Psoas muscle (tissue), 8 donors: ENCODE data around the gene EPB41L4B. TPM values are rescaled to one million over a fixed set of nuclear protein-coding genes. Genes with fewer than 3 reads are reported as not detected.

Experiments
- ATAC-seq, 4 donors: fragments of 200-7000 bp; cut with Tn5 transposase; one replicate each; pipeline ENCODE4 v1.9.1; 2020; ENCODE audit warnings: moderate library complexity in 3 of 4, mild to moderate bottlenecking in 2 of 4
- DNase-seq, 2 donors: peaks; one replicate each; pipeline ENCODE4 v3.0.0-alpha.2; 2020
- H3K27ac ChIP-seq: fragments of 200-600 bp; one replicate; pipeline ENCODE4 v1.8.0; 2022
- H3K27me3 ChIP-seq, 3 donors: fragments of 200-600 bp in 1 of 3; one replicate each; pipeline versions ENCODE4 v1.6.1 to v1.8.0; 2013 to 2022; ENCODE audit warnings: low read length in 2 of 3, mild to moderate bottlenecking in 2 of 3, moderate library complexity in 1 of 3; ENCODE audit not compliant: insufficient read depth in 3 of 3
- H3K36me3 ChIP-seq, 2 donors: fragments of 200-600 bp in 1 of 2; one replicate each; pipeline versions ENCODE4 v1.6.1 to v1.8.0; 2013 to 2022; ENCODE audit warnings: low read depth in 1 of 2, mild to moderate bottlenecking in 1 of 2, moderate library complexity in 1 of 2; ENCODE audit not compliant: insufficient read depth in 1 of 2
- H3K4me1 ChIP-seq: fragments of 200-600 bp; one replicate; pipeline ENCODE4 v1.8.0; 2022
- H3K4me3 ChIP-seq: fragments of 200-600 bp; one replicate; pipeline ENCODE4 v1.8.0; 2022; ENCODE audit warnings: mild to moderate bottlenecking
- H3K9me3 ChIP-seq: fragments of 200-600 bp; one replicate; pipeline ENCODE4 v1.8.0; 2022
- WGBS, 3 donors: extraction: QIAGEN DNeasy Blood & Tissue Kit; methylation state at CpG; one replicate each; pipeline versions ENCODE4 v1.1.6 to v1.1.7; 2013; 5-methylcytosine and 5-hydroxymethylcytosine counted together
- intact Hi-C, 2 donors: fragments of 100-400 bp; cut with DNase I; formaldehyde crosslinking; loops; one replicate each; pipeline versions ENCODE4 v1.11.0 to v1.14.2; 2022
- polyA plus RNA-seq, 3 donors: library from polyadenylated mRNA; stranded (reverse); fragments of 200-250 nt; gene quantifications; one replicate each; pipeline ENCODE4 v1.2.3, GENCODE V29; 2013
- total RNA-seq, 4 donors: library from RNA; stranded (reverse); fragmentation: NEBNext Ultra II Directional in 2 of 4; extraction: Animal tissue kit (Norgen Biotek cat#: 25700) in 2 of 4; gene quantifications; one replicate each; pipeline versions ENCODE4 v1.2.1 to v1.2.4, GENCODE V29; 2021 to 2023
- TF ChIP-seq, protein P1 (sequence below): fragments of 200-600 bp; IDR thresholded peaks from one replicate; pipeline ENCODE4 v1.8.0; 2022; ENCODE audit warnings: antibody characterized with exemption
- donor health status: healthy with polysubstance abuse.
- donor health status: DM: no; HTN: no; CAD: no; lungs with moderate emphysema.
- donor health status: Bipolar disorder and iron deficiency.
- donor health status: healthy.
- donor health status: DM: yes; HTN: yes; CAD: no.
- donor health status: DM: no; HTN: no; CAD: no.
- donor health status: DM: no; HTN: no; CAD: no.
- donor health status: DM: yes; HTN: yes; CAD: no.

Gene EPB41L4B
- total and polyA plus RNA-seq, 7 donors = 0.33 to 4.6 (median 1.8) TPM

DNA sequence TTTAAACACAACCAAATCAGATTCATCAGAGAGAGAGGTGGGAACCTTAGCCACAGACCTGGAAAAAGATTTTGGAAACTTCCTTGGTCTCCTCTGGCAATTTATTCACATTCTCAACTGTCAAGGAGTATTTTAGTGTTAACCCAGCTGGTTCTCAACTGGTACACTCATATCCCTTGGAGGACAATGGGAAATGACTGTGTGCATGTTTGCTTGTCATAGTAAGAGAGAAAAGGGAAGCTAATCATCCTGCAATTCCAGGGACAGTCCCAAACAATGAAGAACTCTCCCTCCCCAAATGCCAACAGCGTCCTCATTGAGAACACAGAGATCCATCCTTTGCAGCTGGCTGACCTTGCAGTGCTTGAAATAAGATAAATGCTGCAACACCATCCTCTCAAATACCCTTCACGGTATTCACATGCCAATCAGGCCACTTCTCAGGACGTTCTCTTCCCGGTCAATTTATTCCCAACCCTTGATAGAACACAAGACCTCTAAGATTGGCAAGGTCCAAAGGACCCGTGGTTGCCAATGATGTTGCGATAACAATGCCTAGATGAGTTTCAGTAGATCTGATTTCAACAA is 75.5 kb downstream of the EPB41L4B start:
- TF ChIP-seq, protein P1, sequence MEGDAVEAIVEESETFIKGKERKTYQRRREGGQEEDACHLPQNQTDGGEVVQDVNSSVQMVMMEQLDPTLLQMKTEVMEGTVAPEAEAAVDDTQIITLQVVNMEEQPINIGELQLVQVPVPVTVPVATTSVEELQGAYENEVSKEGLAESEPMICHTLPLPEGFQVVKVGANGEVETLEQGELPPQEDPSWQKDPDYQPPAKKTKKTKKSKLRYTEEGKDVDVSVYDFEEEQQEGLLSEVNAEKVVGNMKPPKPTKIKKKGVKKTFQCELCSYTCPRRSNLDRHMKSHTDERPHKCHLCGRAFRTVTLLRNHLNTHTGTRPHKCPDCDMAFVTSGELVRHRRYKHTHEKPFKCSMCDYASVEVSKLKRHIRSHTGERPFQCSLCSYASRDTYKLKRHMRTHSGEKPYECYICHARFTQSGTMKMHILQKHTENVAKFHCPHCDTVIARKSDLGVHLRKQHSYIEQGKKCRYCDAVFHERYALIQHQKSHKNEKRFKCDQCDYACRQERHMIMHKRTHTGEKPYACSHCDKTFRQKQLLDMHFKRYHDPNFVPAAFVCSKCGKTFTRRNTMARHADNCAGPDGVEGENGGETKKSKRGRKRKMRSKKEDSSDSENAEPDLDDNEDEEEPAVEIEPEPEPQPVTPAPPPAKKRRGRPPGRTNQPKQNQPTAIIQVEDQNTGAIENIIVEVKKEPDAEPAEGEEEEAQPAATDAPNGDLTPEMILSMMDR = no peak
- no peaks in the 10 kb centered on the region for H3K36me3 ChIP-seq
- no peaks in the 10 kb centered on the region for H3K27me3 ChIP-seq
- no peak overlapping the region for H3K27ac ChIP-seq
- 39 to 59% (median 41%) methylated on average over 6 of the region's 6 CpGs for WGBS, 3 donors
- ATAC-seq = peak in 3 of 4 donors; percentile 50 to 74 (median 71)
- peaks cover 7% of the 10 kb centered on the region for H3K4me1 ChIP-seq
- intact Hi-C loops = loop anchor here (2.0 to 10.0 kb wide), 4 partner anchors 71 to 279 kb away; no protein-coding TSS in a partner anchor
- H3K4me3 ChIP-seq = no peak overlapping the region
- H3K9me3 ChIP-seq = no peaks in the 10 kb centered on the region
- no peak for DNase-seq

DNA sequence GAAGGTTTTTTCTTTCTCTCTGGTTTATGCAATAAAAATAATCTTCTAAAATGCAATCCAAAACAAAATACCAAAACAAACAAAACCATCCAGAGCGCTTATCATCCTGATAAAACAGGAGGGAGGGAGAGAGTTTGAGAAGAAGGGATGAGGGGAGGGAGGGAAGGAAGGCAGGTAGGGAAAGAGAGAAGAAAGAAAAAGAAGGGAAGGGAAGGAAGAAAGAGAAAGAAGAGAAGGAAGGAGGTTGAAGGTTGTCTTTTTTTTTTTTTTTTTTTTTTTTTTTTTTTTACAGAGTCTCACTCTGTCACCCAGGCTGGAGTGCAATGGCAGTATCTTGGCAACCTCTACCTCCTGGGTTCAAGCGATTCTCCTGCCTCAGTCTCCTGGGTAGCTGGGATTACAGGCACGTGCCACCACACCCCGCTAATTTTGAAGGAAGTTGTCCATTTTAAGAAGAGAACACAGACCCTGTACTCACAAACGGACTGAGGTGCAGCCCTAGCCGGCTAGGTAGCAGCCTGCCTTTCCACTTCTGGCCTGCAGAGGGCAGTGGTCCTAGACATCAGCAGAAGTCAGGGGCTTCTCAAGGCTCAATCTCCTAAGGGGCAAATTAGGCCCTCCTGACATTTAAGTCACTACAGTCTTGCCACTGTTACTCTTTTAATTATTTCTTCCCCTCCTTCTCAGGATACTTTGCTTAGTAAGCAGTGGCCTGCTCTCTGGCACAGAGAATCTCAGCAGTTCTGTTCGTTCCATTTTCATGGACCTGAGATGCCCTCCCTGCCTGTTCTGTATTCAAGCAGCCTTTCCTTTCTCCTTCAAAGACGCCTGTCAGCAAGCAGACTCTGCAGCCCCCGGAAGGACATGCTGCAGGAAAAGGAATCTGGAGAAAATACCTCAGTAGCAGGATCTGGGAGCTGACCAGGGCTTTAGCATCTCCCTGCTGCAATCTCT is 76.4 kb downstream of the EPB41L4B start:
- H3K4me3 ChIP-seq = no peak overlapping the region
- no peaks in the 10 kb centered on the region for H3K27me3 ChIP-seq
- TF ChIP-seq, protein P1 = peak; percentile 96
- H3K36me3 ChIP-seq = no peaks in the 10 kb centered on the region
- H3K9me3 ChIP-seq = no peaks in the 10 kb centered on the region
- H3K4me1 ChIP-seq = peaks cover 7% of the 10 kb centered on the region
- H3K27ac ChIP-seq = no peak overlapping the region
- 26% methylated on average over 9 of the region's 9 CpGs for WGBS, 3 donors
- DNase-seq (peak; percentile 68 to 82), ATAC-seq (peak; percentile 86 to 91 (median 88))
- intact Hi-C loops = loop anchor here (2.0 to 10.0 kb wide), 6 partner anchors 72 to 280 kb away; no protein-coding TSS in a partner anchor

DNA sequence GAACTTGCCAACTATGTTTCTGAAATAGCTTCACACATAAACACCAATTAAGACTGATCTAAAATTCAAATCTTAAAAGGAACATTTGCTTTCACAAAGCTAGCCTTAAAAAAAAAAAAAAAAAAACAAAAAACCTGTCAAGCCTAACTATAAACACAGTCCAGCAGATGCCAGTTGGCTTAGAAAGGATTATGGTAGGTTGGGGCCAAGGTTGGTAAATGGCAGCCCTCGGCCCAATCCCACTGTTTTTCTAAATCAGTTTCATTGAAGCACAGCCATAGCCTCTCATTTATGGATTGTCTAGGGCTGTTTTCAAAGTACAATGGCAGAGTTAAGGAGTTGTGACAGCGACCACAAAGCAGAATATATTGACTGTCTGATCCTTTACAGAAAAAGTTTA is 78.1 kb downstream of the EPB41L4B start:
- no peaks in the 10 kb centered on the region for H3K9me3 ChIP-seq
- intact Hi-C loops = loop anchor here (5.0 to 10.0 kb wide), 4 partner anchors 172 to 282 kb away; no protein-coding TSS in a partner anchor

GRCh38 chr9:109242014-109242413 is 78.8 kb downstream of the EPB41L4B start:
- Histone ChIP-seq H3K27ac (no peak overlapping the region), H3K4me1 (peaks cover 7% of the 10 kb centered on the region), H3K4me3 (no peak overlapping the region), H3K36me3 (no peaks in the 10 kb centered on the region), H3K9me3 (no peaks in the 10 kb centered on the region), H3K27me3 (no peaks in the 10 kb centered on the region)
- WGBS, 3 donors = 61 to 68% (median 62%) methylated on average over 2 of the region's 2 CpGs
- DNase-seq (no peak), ATAC-seq (no peak)
- TF ChIP-seq, protein P1 = no peak
- intact Hi-C loops = loop anchor here (5.0 to 10.0 kb wide), 4 partner anchors 173 to 283 kb away; no protein-coding TSS in a partner anchor

More for the DNA sequence above, 78.1 kb downstream of the EPB41L4B start:
- Histone ChIP-seq H3K4me1 (peaks cover 7% of the 10 kb centered on the region), H3K27me3 (no peaks in the 10 kb centered on the region), H3K36me3 (no peaks in the 10 kb centered on the region), H3K4me3 (no peak overlapping the region), H3K27ac (no peak overlapping the region)
- WGBS, 3 donors = 73 to 83% (median 77%) methylated on average over 2 of the region's 2 CpGs
- ATAC-seq = no peak
- no peak for DNase-seq
- TF ChIP-seq, protein P1 = no peak
